DND-41 (cell line): ENCODE measurements around the gene SLC30A4.
A peak's percentile ranks its signal among the peaks of the same experiment; 100 is the strongest.

Source experiments
- ATAC-seq: fragments of 200-7000 bp; cut with Tn5 transposase; 3 replicates; pipeline ENCODE4 v1.9.1; 2021; ENCODE audit warnings: low read depth; ENCODE audit not compliant: insufficient read depth
- DNase-seq: peaks from one replicate; pipeline ENCODE4 v3.0.0-alpha.2; 2020
- H2AFZ ChIP-seq: 2 replicates; pipeline ENCODE4 v1.6.0; 2012; ENCODE audit warnings: low read depth, low read length
- H3K27ac ChIP-seq: 2 replicates; pipeline ENCODE4 v1.5.1; 2012; ENCODE audit warnings: low read length, inconsistent platforms
- H3K27me3 ChIP-seq: fragments of 200-600 bp; sonication (generic); 2 replicates; pipeline ENCODE4 v1.6.0; 2012; ENCODE audit warnings: low read length, mild to moderate bottlenecking, inconsistent platforms; ENCODE audit not compliant: insufficient read depth, poor library complexity
- H3K36me3 ChIP-seq: 2 replicates; pipeline ENCODE4 v1.5.1; 2012; ENCODE audit warnings: low read length, inconsistent platforms; ENCODE audit not compliant: insufficient read depth
- H3K4me1 ChIP-seq: 2 replicates; pipeline ENCODE4 v1.5.1; 2012; ENCODE audit warnings: mild to moderate bottlenecking, low read length; ENCODE audit not compliant: insufficient read depth
- H3K4me2 ChIP-seq: 2 replicates; pipeline ENCODE4 v1.6.0; 2012; ENCODE audit warnings: mild to moderate bottlenecking, moderate library complexity, low read length, inconsistent platforms; ENCODE audit not compliant: insufficient read depth
- H3K4me3 ChIP-seq, 2 experiments: fragments of 200-600 bp in 1 of 2; shearing (Covaris generic) in 1 of 2; 2 replicates each; pipeline ENCODE4 v1.5.1; 2012 to 2016; ENCODE audit warnings: inconsistent platforms in 2 of 2, low read length in 2 of 2, mild to moderate bottlenecking in 2 of 2, low read depth in 1 of 2, moderate library complexity in 1 of 2
- H3K79me2 ChIP-seq: 2 replicates; pipeline ENCODE4 v1.6.0; 2012; ENCODE audit warnings: low read length, inconsistent platforms; ENCODE audit not compliant: insufficient read depth
- H3K9ac ChIP-seq: 2 replicates; pipeline ENCODE4 v1.6.0; 2012; ENCODE audit warnings: low read depth, mild to moderate bottlenecking, inconsistent platforms, low read length, moderate library complexity
- H3K9me3 ChIP-seq: 2 replicates; pipeline ENCODE4 v1.5.1; 2012; ENCODE audit warnings: low read length, moderate library complexity, mild to moderate bottlenecking, inconsistent platforms; ENCODE audit not compliant: insufficient read depth, severe bottlenecking
- H4K20me1 ChIP-seq: 2 replicates; pipeline ENCODE4 v1.6.0; 2012; ENCODE audit warnings: low read length; ENCODE audit not compliant: insufficient read depth
- CTCF ChIP-seq: IDR thresholded peaks from 2 replicates; pipeline ENCODE4 v1.5.1; 2012; ENCODE audit warnings: borderline replicate concordance, low read length, moderate library complexity, mild to moderate bottlenecking; ENCODE audit not compliant: poor library complexity, severe bottlenecking; ENCODE audit errors: extremely low read depth
- EZH2 ChIP-seq: IDR thresholded peaks from 3 replicates; pipeline ENCODE4 v1.6.1; 2012; ENCODE audit warnings: borderline replicate concordance, low read depth, mild to moderate bottlenecking, moderate library complexity, low read length, inconsistent platforms; ENCODE audit not compliant: severe bottlenecking

SLC30A4 gene

GRCh38 chr15:45454814-45455213, 67.7 kb downstream of the SLC30A4 start:
- peak overlapping the region; percentile 53 for H3K27ac ChIP-seq

GRCh38 chr15:45451265-45451664, 71.3 kb downstream of the SLC30A4 start:
- Histone ChIP-seq H3K4me1 (peaks cover 21% of the 10 kb centered on the region), H3K9me3 (no peaks in the 10 kb centered on the region), H4K20me1 (no peaks in the 10 kb centered on the region), H3K36me3 (no peaks in the 10 kb centered on the region), H3K4me3 (no peak overlapping the region), H3K79me2 (no peaks in the 10 kb centered on the region), H3K27ac (no peak overlapping the region), H3K27me3 (no peaks in the 10 kb centered on the region), H3K9ac (no peak overlapping the region), H3K4me2 (no peak overlapping the region), H2AFZ (no peak overlapping the region)
- TF ChIP-seq CTCF (no peak), EZH2 (no peak)
- DNase-seq (no peak), ATAC-seq (no peak)

More at GRCh38 chr15:45454814-45455213, 67.7 kb downstream of the SLC30A4 start:
- Histone ChIP-seq H3K4me3 (peak overlapping the region in 1 of 2 experiments; percentile 28; a peak in 2 of 4 replicates), H4K20me1 (no peaks in the 10 kb centered on the region), H3K4me2 (peak overlapping the region; percentile 61), H3K4me1 (peaks cover 47% of the 10 kb centered on the region), H2AFZ (0 out of 2 replicates have a peak overlapping the region, but pooled peaks have one; percentile 4), H3K79me2 (no peaks in the 10 kb centered on the region), H3K9ac (peak overlapping the region; percentile 13; the same call in 1 of the 2 replicates), H3K9me3 (no peaks in the 10 kb centered on the region), H3K27me3 (no peaks in the 10 kb centered on the region), H3K36me3 (no peaks in the 10 kb centered on the region)
- DNase-seq = peak; percentile 82
- no peak for TF ChIP-seq EZH2
- TF ChIP-seq CTCF = peak; percentile 12
- ATAC-seq = peak; percentile 83

GRCh38 chr15:45449916-45450867, 72.4 kb downstream of the SLC30A4 start:
- peaks cover 14% of the 10 kb centered on the region for H3K4me1 ChIP-seq
- no peaks in the 10 kb centered on the region for H4K20me1 ChIP-seq
- no peaks in the 10 kb centered on the region for H3K79me2 ChIP-seq
- no peak overlapping the region for H3K9ac ChIP-seq
- H3K27me3 ChIP-seq = no peaks in the 10 kb centered on the region
- no peaks in the 10 kb centered on the region for H3K9me3 ChIP-seq
- no peak for ATAC-seq
- H2AFZ ChIP-seq = no peak overlapping the region
- TF ChIP-seq EZH2 (no peak), CTCF (no peak)
- no peak overlapping the region for H3K4me3 ChIP-seq
- no peak overlapping the region for H3K4me2 ChIP-seq
- H3K27ac ChIP-seq = no peak overlapping the region
- DNase-seq = no peak
- H3K36me3 ChIP-seq = no peaks in the 10 kb centered on the region
